NCI-H2107 (cell line): ENCODE measurements around the gene PTPN21.
A peak's percentile ranks its signal among the peaks of the same experiment; 100 is the strongest.

Experiments used
- DNase-seq: peaks from one replicate; lab custom pipeline; 2025; lab: John Stamatoyannopoulos, UW

PTPN21 gene

GRCh38 chr14:88504602-88505001 lies 50.2 kb downstream of the PTPN21 start:
- no peak for DNase-seq

- no peak for DNase-seq
Measured at GRCh38 chr14:88503754-88504406, 50.9 kb downstream of the PTPN21 start.

- DNase-seq: no peak
Measured at GRCh38 chr14:88502740-88503139, 52.1 kb downstream of the PTPN21 start.

- DNase-seq: no peak
Measured at GRCh38 chr14:88500611-88501010, 54.2 kb downstream of the PTPN21 start.

GRCh38 chr14:88499225-88499624 lies 55.6 kb downstream of the PTPN21 start:
- DNase-seq: no peak

GRCh38 chr14:88496414-88496813 lies 58.4 kb downstream of the PTPN21 start:
- DNase-seq: no peak

GRCh38 chr14:88493392-88494185 lies 61.2 kb downstream of the PTPN21 start:
- DNase-seq: no peak

- DNase-seq: peak; percentile 79
Measured at GRCh38 chr14:88492272-88493089, 62.3 kb downstream of the PTPN21 start.

GRCh38 chr14:88490168-88490567 lies 64.6 kb downstream of the PTPN21 start:
- DNase-seq: no peak

- DNase-seq: no peak
Measured at GRCh38 chr14:88488897-88489296, 65.9 kb downstream of the PTPN21 start.

GRCh38 chr14:88488081-88488480 lies 66.7 kb downstream of the PTPN21 start:
- DNase-seq: no peak

- DNase-seq: no peak
Measured at GRCh38 chr14:88482524-88482923, 72.3 kb downstream of the PTPN21 start.

GRCh38 chr14:88481794-88482193 lies 73.0 kb downstream of the PTPN21 start:
- DNase-seq: no peak

- no peak for DNase-seq
Measured at GRCh38 chr14:88481059-88481458, 73.7 kb downstream of the PTPN21 start.

- DNase-seq: no peak
Measured at GRCh38 chr14:88479574-88479987, 75.2 kb downstream of the PTPN21 start.

- no peak for DNase-seq
Measured at GRCh38 chr14:88478931-88479330, 75.9 kb downstream of the PTPN21 start.

GRCh38 chr14:88477513-88478250 lies 77.1 kb downstream of the PTPN21 start:
- no peak for DNase-seq

- no peak for DNase-seq
Measured at GRCh38 chr14:88476825-88477224, 78.0 kb downstream of the PTPN21 start.

- no peak for DNase-seq
Measured at GRCh38 chr14:88476214-88476774, 78.5 kb downstream of the PTPN21 start.

- DNase-seq: no peak
Measured at GRCh38 chr14:88473791-88474190, 81.0 kb downstream of the PTPN21 start.

GRCh38 chr14:88470542-88471440 lies 84.0 kb downstream of the PTPN21 start:
- no peak for DNase-seq
